ENCODE results near the gene PTPRM.

- TF ChIP-seq EZH2 (IDR thresholded peaks at IDR 0.05; ENCODE audit: borderline replicate concordance, low read depth, low read length, severe bottlenecking), result no peak
- TF ChIP-seq CTCF (IDR thresholded peaks at IDR 0.05; ENCODE audit: borderline replicate concordance, extremely low read depth, low read length, poor library complexity, severe bottlenecking), result no peak
Measured at GRCh38 chr18:8167673-8168072, 600.6 kb downstream of the PTPRM start.

All from DND-41 (cell line).